NCI-H1694 (cell line): ENCODE data around the gene HOXC10.

Experiments
- DNase-seq: peaks from one replicate; lab custom pipeline; 2025; lab: John Stamatoyannopoulos, UW

Gene HOXC10

GRCh38 chr12:53991077-53991460 is 6.1 kb downstream of the HOXC10 start:
- DNase-seq = no peak

GRCh38 chr12:53992377-53992889 is 7.5 kb downstream of the HOXC10 start:
- DNase-seq = no peak

GRCh38 chr12:53993162-53994008 is 8.4 kb downstream of the HOXC10 start:
- no peak for DNase-seq

DNA sequence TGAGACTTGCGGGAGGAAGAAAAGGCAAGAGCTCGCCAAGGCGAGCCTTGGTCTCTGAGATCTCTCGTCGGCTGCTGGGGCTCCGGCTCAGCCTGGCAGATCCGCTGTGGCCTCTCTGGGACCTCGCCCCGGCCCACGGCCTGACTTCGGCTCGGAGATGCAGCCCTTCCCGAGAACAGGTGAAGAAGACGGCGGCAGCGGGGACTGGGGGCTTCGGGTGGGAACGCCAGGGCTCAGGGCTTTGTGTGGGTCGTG is 9.0 kb downstream of the HOXC10 start:
- no peak for DNase-seq

DNA sequence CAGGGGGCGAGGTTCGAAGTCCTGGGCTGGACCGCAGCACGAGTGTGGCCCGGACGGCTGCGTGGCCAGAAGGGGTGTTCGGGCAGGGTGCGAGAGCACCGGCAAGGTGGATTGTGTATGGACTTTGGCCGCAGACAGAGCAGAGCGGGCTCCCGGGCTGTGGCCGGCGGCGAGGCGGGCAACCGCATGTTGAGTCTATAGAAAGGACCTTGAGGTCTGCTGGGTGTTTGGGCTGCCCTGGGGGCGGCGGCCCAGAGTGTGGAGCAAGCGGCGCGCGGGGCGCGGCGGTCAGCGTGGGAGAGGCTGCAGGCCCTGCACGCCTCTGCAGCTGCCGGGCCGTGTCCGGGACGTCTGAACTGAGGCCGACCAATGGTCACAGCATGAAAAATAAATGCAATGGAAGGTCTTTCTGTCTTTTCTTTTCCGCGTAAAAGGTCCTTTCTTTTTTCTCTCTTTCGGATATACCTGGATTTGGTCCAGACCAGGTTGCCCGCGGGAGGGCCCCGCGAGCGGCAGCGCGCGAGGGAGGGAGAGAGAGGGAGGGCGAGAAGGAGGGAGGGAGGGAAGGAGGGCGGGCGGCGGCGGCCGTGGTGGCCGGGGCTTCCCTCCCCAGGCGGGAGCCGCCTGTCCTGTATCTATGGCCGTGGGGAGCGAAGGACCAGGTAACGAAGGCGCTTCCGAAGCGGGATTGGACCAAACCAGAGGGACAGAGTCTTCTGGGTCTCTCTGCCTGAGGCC is 9.5 kb downstream of the HOXC10 start:
- DNase-seq = no peak

DNA sequence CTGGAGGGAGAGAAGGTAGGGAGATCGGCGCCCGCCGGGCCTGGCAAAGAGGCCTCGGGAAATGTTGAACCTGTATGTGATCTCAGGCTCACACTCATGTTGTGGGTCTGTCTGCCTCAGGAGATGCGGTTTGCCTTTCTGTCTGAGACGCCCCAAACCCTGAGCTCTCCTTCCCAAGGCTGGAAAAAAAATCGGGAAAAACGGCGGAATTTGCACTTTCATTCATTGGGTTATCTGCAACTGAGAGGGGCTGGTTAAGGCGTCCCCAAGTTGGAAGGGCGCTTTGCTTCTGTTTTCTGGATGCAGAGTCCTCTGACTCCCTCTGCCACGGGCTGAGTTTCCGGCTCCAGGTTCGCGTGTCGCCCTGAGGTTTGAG is 10.0 kb downstream of the HOXC10 start:
- DNase-seq = no peak

DNA sequence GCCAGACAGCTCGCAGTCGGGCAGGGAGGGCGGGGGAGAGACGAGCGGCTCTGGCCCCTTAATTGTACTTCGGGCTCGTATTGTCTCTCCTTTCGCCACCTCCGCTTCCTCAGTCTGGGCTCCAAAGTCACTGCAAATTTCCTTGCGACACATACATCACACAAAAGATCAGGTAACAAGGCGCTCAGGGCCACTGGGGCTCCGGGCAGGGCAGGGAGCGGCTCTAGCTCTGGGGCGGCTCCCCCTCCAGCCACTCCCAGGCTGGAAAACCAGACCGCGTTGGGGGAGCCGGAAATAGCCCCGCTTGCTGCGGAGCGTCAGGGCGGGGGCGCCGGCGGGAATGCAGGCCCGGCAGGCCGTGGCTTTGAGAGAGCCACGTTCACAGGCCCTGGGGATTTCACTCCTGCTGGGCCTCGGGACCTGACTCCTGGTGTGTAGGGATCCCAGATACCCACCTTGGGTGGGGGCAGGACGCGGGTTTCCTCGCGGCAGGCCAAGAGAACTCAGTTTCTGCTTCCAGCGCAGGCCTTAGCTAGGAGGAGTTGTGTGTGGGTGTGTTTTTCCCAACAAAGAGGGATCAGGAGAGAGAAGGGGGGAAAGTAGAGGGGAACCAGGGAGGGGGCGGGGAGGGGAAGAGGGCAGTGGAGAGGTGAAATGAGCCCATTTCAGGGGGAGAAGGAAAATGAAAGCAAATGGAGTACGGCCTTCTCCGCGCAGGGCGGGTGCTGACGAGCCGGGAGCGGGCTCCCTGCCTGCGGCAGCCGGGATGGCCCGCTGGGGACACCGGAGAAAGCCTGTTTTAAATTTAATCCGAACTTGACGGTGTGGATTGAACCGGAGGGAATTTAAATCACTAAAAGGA is 10.7 kb downstream of the HOXC10 start:
- DNase-seq = no peak

- DNase-seq = no peak
Measured at GRCh38 chr12:53996240-53997203, 11.6 kb downstream of the HOXC10 start.

DNA sequence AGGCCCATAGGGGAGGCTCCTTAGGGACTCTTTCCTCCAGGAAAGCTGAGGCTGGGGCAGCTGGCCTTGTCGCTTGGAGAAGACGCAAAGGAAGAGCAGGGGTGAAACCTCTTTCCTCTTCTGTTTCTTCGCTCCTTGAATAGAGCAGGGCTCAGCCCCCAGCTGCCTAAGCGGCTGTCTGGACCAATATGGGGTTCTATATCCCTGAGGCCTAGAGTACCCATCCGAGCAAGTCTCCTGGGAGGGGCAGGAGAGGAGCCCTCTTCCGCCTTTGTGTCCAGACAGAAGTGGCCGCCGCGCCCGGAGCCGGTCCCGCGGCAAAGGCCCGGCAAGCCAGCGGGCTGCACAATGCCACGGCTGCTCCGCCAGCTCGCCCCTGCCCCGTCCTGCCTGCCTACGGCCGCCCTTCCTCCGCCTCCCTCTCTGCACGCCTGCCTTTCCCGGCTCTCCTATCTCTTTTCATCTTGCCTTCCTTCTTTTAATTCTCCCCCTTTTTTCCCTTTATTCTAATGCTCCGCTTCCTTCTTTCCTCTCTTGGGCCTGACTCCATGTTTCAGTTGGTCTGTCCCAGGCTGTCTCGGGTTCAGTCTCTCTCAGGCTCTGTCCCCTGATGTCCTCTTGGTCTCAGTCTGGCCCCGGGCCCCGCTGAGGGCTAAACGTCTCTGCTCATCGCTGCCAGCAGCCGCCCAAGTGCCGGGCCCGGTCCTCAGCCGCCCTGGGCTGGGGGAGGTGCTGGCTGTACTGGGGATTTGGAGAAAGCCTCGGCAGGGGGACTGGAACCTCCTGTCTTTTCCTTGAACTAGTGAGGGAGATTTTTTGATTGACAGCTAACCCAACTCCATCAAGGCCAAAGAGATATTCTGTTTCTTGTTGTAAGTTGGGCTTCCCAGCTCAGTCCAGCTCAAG is 12.5 kb downstream of the HOXC10 start:
- no peak for DNase-seq

- no peak for DNase-seq
Measured at GRCh38 chr12:53998110-53998899, 13.4 kb downstream of the HOXC10 start.

DNA sequence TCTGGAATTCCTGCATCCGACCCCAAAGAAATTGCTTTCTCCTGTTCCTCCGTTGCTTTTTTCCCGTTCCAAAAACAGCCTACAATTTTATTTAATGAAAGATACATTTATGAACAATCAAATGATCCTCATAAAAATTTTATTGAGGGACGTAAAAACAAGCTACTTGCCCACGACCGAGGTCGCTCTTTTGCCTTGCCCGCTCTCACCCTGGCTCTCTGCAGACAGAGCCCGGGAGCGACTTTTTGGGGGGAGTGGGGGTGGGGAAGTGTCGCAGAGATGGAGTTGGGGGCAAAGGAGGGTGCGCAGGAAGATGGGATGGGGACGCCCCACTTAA is 13.9 kb downstream of the HOXC10 start:
- no peak for DNase-seq

DNA sequence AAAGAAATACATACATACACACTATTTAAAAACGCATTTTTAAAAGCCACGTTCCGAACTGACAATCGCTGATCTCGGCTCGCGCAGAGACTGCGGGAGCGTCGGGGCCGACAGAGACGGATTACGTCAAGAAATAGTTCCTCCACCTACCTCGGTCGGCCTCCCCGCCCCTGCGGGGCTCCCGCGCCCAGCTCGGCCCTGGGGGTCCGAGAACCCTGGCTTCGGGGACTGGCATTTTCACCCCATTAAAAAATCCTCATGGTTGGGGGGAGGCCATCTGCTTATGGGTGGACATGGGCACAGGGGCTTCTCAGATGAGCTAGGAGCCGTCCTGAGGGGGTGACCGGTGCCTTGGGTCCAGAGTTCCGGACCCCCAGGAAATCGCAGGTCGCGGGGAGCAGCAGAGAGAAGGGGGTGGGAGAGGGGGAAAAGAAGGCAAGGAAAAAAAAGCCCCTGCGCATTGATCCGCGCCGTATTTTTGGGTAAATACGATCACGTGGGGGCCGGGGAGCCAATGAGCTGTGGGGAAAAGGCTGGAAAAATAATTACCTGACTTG is 14.7 kb downstream of the HOXC10 start:
- peak; percentile 17 for DNase-seq

DNA sequence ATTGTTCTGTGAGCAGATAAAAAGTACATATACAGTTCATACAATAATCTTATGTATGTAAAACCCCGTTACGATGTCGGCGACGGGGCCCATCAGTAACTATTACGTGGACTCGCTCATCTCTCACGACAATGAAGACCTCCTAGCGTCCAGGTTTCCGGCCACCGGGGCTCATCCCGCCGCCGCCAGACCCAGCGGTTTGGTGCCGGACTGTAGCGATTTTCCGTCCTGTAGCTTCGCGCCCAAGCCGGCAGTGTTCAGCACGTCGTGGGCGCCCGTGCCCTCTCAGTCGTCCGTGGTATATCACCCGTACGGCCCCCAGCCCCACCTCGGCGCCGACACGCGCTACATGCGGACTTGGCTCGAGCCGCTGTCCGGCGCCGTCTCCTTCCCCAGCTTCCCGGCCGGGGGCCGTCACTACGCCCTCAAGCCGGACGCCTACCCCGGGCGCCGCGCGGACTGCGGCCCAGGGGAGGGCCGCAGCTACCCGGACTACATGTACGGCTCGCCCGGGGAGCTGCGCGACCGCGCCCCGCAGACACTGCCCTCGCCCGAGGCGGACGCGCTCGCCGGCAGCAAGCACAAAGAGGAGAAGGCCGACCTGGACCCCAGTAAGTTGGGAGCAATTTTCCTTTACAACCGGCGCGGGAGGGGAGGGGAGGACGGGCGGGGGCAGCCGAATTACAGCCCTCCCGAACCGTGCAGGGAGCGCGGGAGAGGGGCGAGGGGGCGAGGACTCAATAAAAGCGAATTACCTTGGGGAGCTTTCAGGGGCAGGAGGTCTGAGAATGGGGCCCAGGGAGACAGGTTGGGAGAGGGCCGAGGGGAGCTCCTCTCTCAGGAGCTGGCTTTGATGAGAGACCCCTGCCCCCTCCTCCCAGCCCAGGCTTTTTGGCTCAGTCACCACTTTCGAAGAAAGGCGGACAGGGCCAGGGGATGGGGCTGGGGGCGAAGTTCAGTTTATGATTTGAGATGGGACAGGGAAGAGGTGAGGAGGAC is 15.5 kb downstream of the HOXC10 start, which contains the start of gene HOXC9:
HOXC9 (plus strand) TSS at position 46 of the 999 bp plus-strand sequence; CDS start at position 74, 28 bp downstream.
- no peak for DNase-seq

GRCh38 chr12:54001283-54002187 is 16.6 kb downstream of the HOXC10 start:
- no peak for DNase-seq

DNA sequence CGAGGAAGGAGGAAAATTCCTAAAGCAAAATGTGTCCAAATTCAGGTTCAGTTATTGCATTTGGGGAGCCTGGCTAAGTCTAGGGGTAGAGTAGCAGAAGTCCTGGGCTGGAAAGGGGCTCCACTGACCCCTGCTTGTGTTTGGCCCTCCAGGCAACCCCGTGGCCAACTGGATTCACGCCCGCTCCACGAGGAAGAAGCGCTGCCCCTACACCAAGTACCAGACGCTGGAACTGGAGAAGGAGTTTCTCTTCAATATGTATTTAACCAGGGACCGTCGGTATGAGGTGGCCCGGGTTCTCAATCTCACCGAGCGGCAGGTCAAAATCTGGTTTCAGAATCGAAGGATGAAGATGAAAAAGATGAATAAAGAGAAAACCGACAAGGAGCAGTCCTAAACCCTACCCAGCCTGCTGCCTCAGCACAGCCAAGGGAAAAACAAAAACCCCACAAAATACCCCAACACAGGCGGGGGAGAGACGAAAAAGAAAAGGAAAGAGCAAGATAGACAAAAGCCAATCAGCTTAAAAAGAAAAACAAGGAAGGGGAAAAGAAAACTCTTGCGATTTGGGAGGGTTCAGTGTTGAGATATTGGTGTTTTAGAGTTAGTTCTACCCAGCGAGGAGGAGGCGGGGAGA is 17.4 kb downstream of the HOXC10 start:
- no peak for DNase-seq

DNA sequence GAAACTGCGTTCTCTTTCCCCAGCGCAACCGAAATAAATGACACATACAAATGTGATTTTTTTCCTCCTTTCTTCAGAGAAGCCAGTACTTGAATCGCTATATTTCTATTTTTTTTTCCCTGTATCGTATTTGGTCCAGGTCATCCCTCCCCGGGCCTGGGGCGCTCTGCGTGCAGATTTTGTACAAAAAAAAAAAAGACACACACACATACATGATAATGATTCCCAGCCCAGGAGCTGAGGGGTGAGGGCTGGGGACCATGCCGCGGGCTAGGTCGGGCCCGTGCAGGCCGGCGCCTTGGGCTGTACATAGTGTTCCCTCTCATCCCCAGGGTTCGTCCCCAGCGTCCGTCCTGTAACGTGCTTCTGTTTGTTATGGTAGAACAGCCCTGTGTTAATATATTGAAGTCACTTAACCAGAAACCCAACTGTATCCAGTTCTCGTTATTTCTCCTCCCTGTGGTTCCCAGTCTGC is 18.0 kb downstream of the HOXC10 start:
- no peak for DNase-seq
